ENCODE data around the gene FAM177B.

Gene FAM177B

GRCh38 chr1:222786121-222786520, 49.1 kb downstream of the FAM177B start:
- DNase-seq (ENCODE audit: low read depth in 2 of 2) = no peak

GRCh38 chr1:222787729-222788128, 50.7 kb downstream of the FAM177B start:
- no peak for DNase-seq (ENCODE audit: low read depth in 2 of 2)

- no peak for DNase-seq (ENCODE audit: low read depth in 2 of 2)
Measured at GRCh38 chr1:222788402-222789156, 51.6 kb downstream of the FAM177B start.

- no peak for DNase-seq (ENCODE audit: low read depth in 2 of 2)
Measured at GRCh38 chr1:222790115-222790514, 53.1 kb downstream of the FAM177B start.

GRCh38 chr1:222790520-222790919, 53.5 kb downstream of the FAM177B start:
- DNase-seq (ENCODE audit: low read depth in 2 of 2) = no peak

- DNase-seq (ENCODE audit: low read depth in 2 of 2) = no peak
Measured at GRCh38 chr1:222791006-222791710, 54.2 kb downstream of the FAM177B start.

- DNase-seq (ENCODE audit: low read depth in 2 of 2) = no peak
Measured at GRCh38 chr1:222792744-222793143, 55.7 kb downstream of the FAM177B start.

GRCh38 chr1:222794656-222795474, 57.9 kb downstream of the FAM177B start:
- DNase-seq (ENCODE audit: low read depth in 2 of 2) = no peak

GRCh38 chr1:222798116-222798515, 61.1 kb downstream of the FAM177B start:
- DNase-seq (ENCODE audit: low read depth in 2 of 2) = no peak

- no peak for DNase-seq (ENCODE audit: low read depth in 2 of 2)
Measured at GRCh38 chr1:222798975-222799374, 62.0 kb downstream of the FAM177B start.

Data from stimulated activated CD8-positive, alpha-beta memory T cell treated with anti-CD3 and anti-CD28 coated beads, Interleukin-2, amount 100 ng/mL, for 48 hours (primary cell).